IMR-90 (cell line): ENCODE measurements around the gene HPSE2. TPM values are rescaled to one million over a fixed set of nuclear protein-coding genes. Genes with fewer than 3 reads are reported as not detected.

ENCODE experiments used
- ATAC-seq: fragments of 200-7000 bp; cut with Tn5 transposase; 2 replicates; pipeline ENCODE4 v1.9.1; 2020; ENCODE audit warnings: low read depth, mild to moderate bottlenecking, moderate library complexity
- BruUV-seq: library from RNA; stranded (reverse); fragments of 400-500 nt; replicated peaks from 2 replicates; lab custom pipeline; 2021; lab: Mats Ljungman, UMichigan
- CTCF ChIA-PET: fragments of 300-600 bp; formaldehyde crosslinking; extraction: SDS; loops from one replicate; lab custom pipeline; 2021; ENCODE audit warnings: antibody characterized with exemption; lab: Yijun Ruan, JAX
- POLR2A ChIA-PET: fragments of 300-600 bp; sonication (Branson Sonifier 250); formaldehyde crosslinking; loops from one replicate; lab custom pipeline; 2022; ENCODE audit warnings: antibody characterized with exemption; ENCODE audit not compliant: unreplicated experiment; lab: Charles Lee
- DNase-seq: peaks from one replicate; pipeline ENCODE4 v3.0.0; 2013
- H2AFZ ChIP-seq: replicated peaks from 2 replicates; pipeline ENCODE3; 2013; ENCODE audit warnings: low read length, mild to moderate bottlenecking; ENCODE audit not compliant: poor library complexity
- H2AK5ac ChIP-seq: 2 replicates; pipeline ENCODE4 v1.6.1; 2013; ENCODE audit warnings: low read depth, low read length, inconsistent platforms
- H2AK9ac ChIP-seq: replicated peaks from 2 replicates; pipeline ENCODE3; 2013; ENCODE audit warnings: mild to moderate bottlenecking, low read depth, low read length, moderate library complexity; ENCODE audit not compliant: poor library complexity
- H2BK120ac ChIP-seq: 2 replicates; pipeline ENCODE4 v1.6.1; 2013; ENCODE audit warnings: low read depth, low read length, inconsistent platforms
- H2BK15ac ChIP-seq: 3 replicates; pipeline ENCODE4 v1.6.1; 2013; ENCODE audit warnings: low read depth, low read length, inconsistent platforms
- H2BK20ac ChIP-seq: 2 replicates; pipeline ENCODE4 v1.6.1; 2013; ENCODE audit warnings: low read depth, mild to moderate bottlenecking, inconsistent platforms, low read length, moderate library complexity
- H2BK5ac ChIP-seq: 2 replicates; pipeline ENCODE4 v1.6.1; 2013; ENCODE audit warnings: mild to moderate bottlenecking, low read depth, low read length, inconsistent platforms; ENCODE audit not compliant: poor library complexity, severe bottlenecking
- H3K14ac ChIP-seq: replicated peaks from 2 replicates; pipeline ENCODE4 v1.6.1; 2013; ENCODE audit warnings: low read depth, low read length, inconsistent platforms
- H3K18ac ChIP-seq: 2 replicates; pipeline ENCODE4 v1.6.1; 2013; ENCODE audit warnings: low read depth, low read length, control low read depth
- H3K23ac ChIP-seq: 2 replicates; pipeline ENCODE4 v1.6.1; 2013; ENCODE audit warnings: low read depth, low read length, inconsistent platforms
- H3K27ac ChIP-seq: 2 replicates; pipeline ENCODE4 v1.5.1; 2013; ENCODE audit warnings: mild to moderate bottlenecking, control low read depth, low read length; ENCODE audit not compliant: insufficient read depth
- H3K27me3 ChIP-seq: 2 replicates; pipeline ENCODE4 v1.6.1; 2013; ENCODE audit warnings: low read length; ENCODE audit not compliant: control insufficient read depth, insufficient read depth
- H3K36me3 ChIP-seq: 2 replicates; pipeline ENCODE4 v1.6.1; 2013; ENCODE audit warnings: low read length, mixed read lengths; ENCODE audit not compliant: control insufficient read depth, insufficient read depth
- H3K4ac ChIP-seq: 2 replicates; pipeline ENCODE4 v1.6.1; 2013; ENCODE audit warnings: low read depth, low read length, inconsistent platforms
- H3K4me1 ChIP-seq: 2 replicates; pipeline ENCODE4 v1.6.1; 2013; ENCODE audit warnings: low read length, mixed read lengths; ENCODE audit not compliant: control insufficient read depth, insufficient read depth
- H3K4me2 ChIP-seq: 2 replicates; pipeline ENCODE4 v1.6.1; 2013; ENCODE audit warnings: low read depth, mild to moderate bottlenecking, control low read depth, low read length, moderate library complexity
- H3K4me3 ChIP-seq: 2 replicates; pipeline ENCODE4 v1.5.1; 2013; ENCODE audit warnings: low read depth, mild to moderate bottlenecking, control low read depth, low read length, moderate library complexity; ENCODE audit not compliant: insufficient read depth
- H3K56ac ChIP-seq: 2 replicates; pipeline ENCODE4 v1.6.1; 2013; ENCODE audit warnings: low read length, inconsistent platforms; ENCODE audit not compliant: insufficient read depth; ENCODE audit errors: extremely low read depth
- H3K79me1 ChIP-seq, 2 experiments: 2 replicates each; pipeline ENCODE4 v1.6.1; 2013; ENCODE audit warnings: low read length in 2 of 2, inconsistent platforms in 1 of 2, low read depth in 1 of 2
- H3K9ac ChIP-seq: 2 replicates; pipeline ENCODE4 v1.6.1; 2013; ENCODE audit warnings: low read depth, low read length, control low read depth
- H3K9me1 ChIP-seq: 2 replicates; pipeline ENCODE4 v1.6.1; 2013; ENCODE audit warnings: low read length, inconsistent platforms; ENCODE audit not compliant: insufficient read depth
- H3K9me3 ChIP-seq: 2 replicates; pipeline ENCODE4 v1.6.1; 2013; ENCODE audit warnings: low read length; ENCODE audit not compliant: control insufficient read depth, insufficient read depth
- H4K20me1 ChIP-seq: 2 replicates; pipeline ENCODE4 v1.6.1; 2013; ENCODE audit warnings: low read length, inconsistent platforms; ENCODE audit not compliant: insufficient read depth
- H4K5ac ChIP-seq: 2 replicates; pipeline ENCODE4 v1.6.1; 2013; ENCODE audit warnings: mild to moderate bottlenecking, low read depth, low read length, control low read depth
- H4K8ac ChIP-seq, 2 experiments: 2 replicates each; pipeline ENCODE4 v1.6.1; 2013; ENCODE audit warnings: low read depth in 2 of 2, low read length in 2 of 2, control low read depth in 1 of 2, inconsistent platforms in 1 of 2
- H4K91ac ChIP-seq: 2 replicates; pipeline ENCODE4 v1.6.1; 2013; ENCODE audit warnings: low read depth, low read length, inconsistent platforms; ENCODE audit not compliant: insufficient read depth
- CHD1 ChIP-seq: IDR thresholded peaks from 2 replicates; pipeline ENCODE4 v1.6.1; 2012; ENCODE audit warnings: low read depth, low read length, improper control_type of control experiment
- CTCF ChIP-seq: conservative IDR thresholded peaks from 2 replicates; pipeline ENCODE4 v1.5.1; 2012; ENCODE audit warnings: mild to moderate bottlenecking, low read depth, low read length, improper control_type of control experiment
- ELK1 ChIP-seq: fragments of 150-350 bp; IDR thresholded peaks from 2 replicates; pipeline ENCODE4 v1.6.1; 2016; ENCODE audit warnings: low read depth, mild to moderate bottlenecking, low read length, moderate library complexity, borderline replicate concordance
- MAZ ChIP-seq: IDR thresholded peaks from 2 replicates; pipeline ENCODE4 v1.6.1; 2012; ENCODE audit warnings: low read depth, mild to moderate bottlenecking, low read length, improper control_type of control experiment, moderate library complexity, borderline replicate concordance
- MXI1 ChIP-seq: IDR thresholded peaks from 2 replicates; pipeline ENCODE4 v1.6.1; 2012; ENCODE audit warnings: low read depth, mild to moderate bottlenecking, low read length, moderate library complexity, borderline replicate concordance
- RFX5 ChIP-seq: IDR thresholded peaks from 2 replicates; pipeline ENCODE4 v1.8.0; 2012; ENCODE audit warnings: low read depth, mild to moderate bottlenecking, low read length, moderate library complexity
- WGBS, 2 experiments: methylation state at CpG; one replicate each; pipeline versions ENCODE4 v1.1.5 to v1.1.7; 2013; ENCODE audit warnings: missing lambda C conversion rate in 2 of 2; ENCODE audit not compliant: insufficient read length in 1 of 2; ENCODE audit errors: extremely low coverage in 2 of 2; 5-methylcytosine and 5-hydroxymethylcytosine counted together
- dilution Hi-C: fragments of 300-500 bp; cut with HindIII; formaldehyde crosslinking; loops from one replicate; pipeline ENCODE4 v1.14.3; 2018; ENCODE audit warnings: low sequenced_read_pairs; ENCODE audit not compliant: unreplicated experiment
- in situ Hi-C: fragments of 300-500 bp; cut with MboI; formaldehyde crosslinking; loops from 3 replicates; pipeline ENCODE4 v1.14.3; 2019; ENCODE audit warnings: low sequenced_read_pairs, inconsistent platforms, mixed read lengths
- intact Hi-C: fragments of 100-400 bp; cut with micrococcal nuclease; formaldehyde crosslinking; loops from 2 replicates; pipeline ENCODE4 v1.10.0; 2022
- polyA plus RNA-seq, 3 experiments: library from polyadenylated mRNA; depleted of rRNA; stranded (reverse); fragments of >200 nt; gene quantifications; 2 replicates each; pipeline ENCODE4 v1.2.3, GENCODE V29; 2012; ENCODE audit warnings: low replicate concordance in 1 of 3
- total RNA-seq: library from RNA; depleted of rRNA; stranded (reverse); fragments of >200 nt; gene quantifications from 2 replicates; pipeline ENCODE4 v1.2.3, GENCODE V29; 2012

HPSE2 gene
- total and polyA plus RNA-seq, 2 of the 4 experiments (the other 2 are of a cell fraction), result not detected

GRCh38 chr10:98438715-98439114, 796.9 kb downstream of the HPSE2 start:
- peaks cover 3 to 11% of the 10 kb centered on the region in 2 experiments; a peak in 2 of 4 replicates for H3K79me1 ChIP-seq
- ChIA-PET POLR2A (interaction anchor here (0.6 kb wide), 1 partner anchor 13 kb away, joined by 3 read pairs; no protein-coding TSS in a partner anchor), CTCF (no interaction called here)
- no peaks in the 10 kb centered on the region for H4K20me1 ChIP-seq
- H3K4me3 ChIP-seq, result no peak overlapping the region
- H3K4me1 ChIP-seq, result peaks cover 9% of the 10 kb centered on the region; the same call in 1 of the 2 replicates
- no peak overlapping the region for H3K27ac ChIP-seq
- no peak overlapping the region for H2BK5ac ChIP-seq
- 94% methylated on average over 4 of the region's 4 CpGs; no CpG with 5 or more reads in 1 of the 2 experiments for WGBS, 2 experiments
- no peaks in the 10 kb centered on the region for H3K9me3 ChIP-seq
- no peak overlapping the region for H3K18ac ChIP-seq
- H3K9me1 ChIP-seq, result peaks cover 21% of the 10 kb centered on the region
- H3K14ac ChIP-seq, result no peak overlapping the region
- no peak overlapping the region for H2AFZ ChIP-seq
- H3K9ac ChIP-seq, result no peak overlapping the region
- no peak overlapping the region for H4K5ac ChIP-seq
- H4K91ac ChIP-seq, result no peak overlapping the region
- H2BK15ac ChIP-seq, result no peak overlapping the region
- no peak overlapping the region for H2AK9ac ChIP-seq
- H3K4me2 ChIP-seq, result no peak overlapping the region
- TF ChIP-seq CHD1, result no peak
- TF ChIP-seq ELK1, result no peak
- no peak for TF ChIP-seq RFX5
- no peak for TF ChIP-seq CTCF
- no peak for TF ChIP-seq MAZ
- TF ChIP-seq MXI1, result no peak
- ATAC-seq, result no peak
- H3K36me3 ChIP-seq, result peaks cover 42% of the 10 kb centered on the region
- no peaks in the 10 kb centered on the region for H3K27me3 ChIP-seq
- H3K4ac ChIP-seq, result no peak overlapping the region
- no peak overlapping the region for H4K8ac ChIP-seq
- H2BK20ac ChIP-seq, result no peak overlapping the region
- no peak overlapping the region for H3K23ac ChIP-seq
- in situ Hi-C loops (no loop called here), intact Hi-C loops (no loop called here), dilution Hi-C loops (no loop called here)
- DNase-seq, result no peak
- no peak overlapping the region for H2BK120ac ChIP-seq
- no peak overlapping the region for H3K56ac ChIP-seq
- no TSS peak for BruUV-seq
- no peak overlapping the region for H2AK5ac ChIP-seq
